Measurements from ENCODE around the gene ARFGEF3. TPM values are rescaled to one million over a fixed set of nuclear protein-coding genes. Genes with fewer than 3 reads are reported as not detected.

The ARFGEF3 gene
- total RNA-seq, 2 experiments from 2014 or later = 0.72 TPM

GRCh38 chr6:138310294-138310693 lies 148.6 kb downstream of the ARFGEF3 start:
- Mint-ChIP-seq H3K4me1 (ENCODE audit: low read depth) (no peaks in the 10 kb centered on the region), H3K9me3 (no peaks in the 10 kb centered on the region), H3K4me3 (no peak overlapping the region), H3K36me3 (ENCODE audit: low read depth) (no peaks in the 10 kb centered on the region), H3K27me3 (ENCODE audit: low read depth) (no peaks in the 10 kb centered on the region), H3K27ac (no peak overlapping the region)
- CTCF ChIA-PET = interaction anchor here (1.1 kb wide), 1 partner anchor 25 kb away, joined by 3 read pairs; no protein-coding TSS in a partner anchor
- intact Hi-C loops (cut with micrococcal nuclease) = no loop called here
- DNase-seq = no peak

- Mint-ChIP-seq H3K27me3 (ENCODE audit: low read depth) (no peaks in the 10 kb centered on the region), H3K4me1 (ENCODE audit: low read depth) (no peaks in the 10 kb centered on the region), H3K9me3 (no peaks in the 10 kb centered on the region), H3K36me3 (ENCODE audit: low read depth) (no peaks in the 10 kb centered on the region), H3K4me3 (no peak overlapping the region), H3K27ac (no peak overlapping the region)
- intact Hi-C loops (cut with micrococcal nuclease) = no loop called here
- DNase-seq = no peak
- CTCF ChIA-PET = no interaction called here
Measured at GRCh38 chr6:138310821-138311220, 149.1 kb downstream of the ARFGEF3 start.

GRCh38 chr6:138311268-138311667 lies 149.5 kb downstream of the ARFGEF3 start:
- CTCF ChIA-PET = no interaction called here
- Mint-ChIP-seq H3K27ac (no peak overlapping the region), H3K36me3 (ENCODE audit: low read depth) (no peaks in the 10 kb centered on the region), H3K4me3 (no peak overlapping the region), H3K4me1 (ENCODE audit: low read depth) (no peaks in the 10 kb centered on the region), H3K27me3 (ENCODE audit: low read depth) (no peaks in the 10 kb centered on the region), H3K9me3 (no peaks in the 10 kb centered on the region)
- DNase-seq = no peak
- intact Hi-C loops (cut with micrococcal nuclease) = no loop called here

GRCh38 chr6:138318741-138319375 lies 157.1 kb downstream of the ARFGEF3 start:
- Mint-ChIP-seq H3K27ac (no peak overlapping the region), H3K27me3 (ENCODE audit: low read depth) (peaks cover 15% of the 10 kb centered on the region), H3K4me3 (no peak overlapping the region), H3K9me3 (no peaks in the 10 kb centered on the region), H3K4me1 (ENCODE audit: low read depth) (no peaks in the 10 kb centered on the region), H3K36me3 (ENCODE audit: low read depth) (no peaks in the 10 kb centered on the region)
- CTCF ChIA-PET = interaction anchor here (0.6 to 0.7 kb wide), 2 partner anchors 175 to 200 kb away, joined by 3 to 7 read pairs; no protein-coding TSS in a partner anchor
- intact Hi-C loops (cut with micrococcal nuclease) = no loop called here
- DNase-seq = no peak

- DNase-seq = no peak
- intact Hi-C loops (cut with micrococcal nuclease) = no loop called here
- Mint-ChIP-seq H3K27ac (no peak overlapping the region), H3K27me3 (ENCODE audit: low read depth) (peaks cover 15% of the 10 kb centered on the region), H3K9me3 (no peaks in the 10 kb centered on the region), H3K36me3 (ENCODE audit: low read depth) (no peaks in the 10 kb centered on the region), H3K4me1 (ENCODE audit: low read depth) (no peaks in the 10 kb centered on the region), H3K4me3 (no peak overlapping the region)
- CTCF ChIA-PET = no interaction called here
Measured at GRCh38 chr6:138321934-138322333, 160.2 kb downstream of the ARFGEF3 start.

- H3K27me3 Mint-ChIP-seq (ENCODE audit: low read depth) = peaks cover 15% of the 10 kb centered on the region
- H3K9me3 Mint-ChIP-seq = no peaks in the 10 kb centered on the region
- H3K4me3 Mint-ChIP-seq = no peak overlapping the region
- no peaks in the 10 kb centered on the region for H3K4me1 Mint-ChIP-seq (ENCODE audit: low read depth)
- CTCF ChIA-PET = interaction anchor here (0.5 kb wide), 1 partner anchor 208 kb away, joined by 4 read pairs; no protein-coding TSS in a partner anchor
- no peak overlapping the region for H3K27ac Mint-ChIP-seq
- no peak for DNase-seq
- intact Hi-C loops (cut with micrococcal nuclease) = no loop called here
- no peaks in the 10 kb centered on the region for H3K36me3 Mint-ChIP-seq (ENCODE audit: low read depth)
Measured at GRCh38 chr6:138323821-138324220, 162.1 kb downstream of the ARFGEF3 start.

- no peak for DNase-seq
- intact Hi-C loops (cut with micrococcal nuclease) = no loop called here
- Mint-ChIP-seq H3K9me3 (no peaks in the 10 kb centered on the region), H3K27me3 (ENCODE audit: low read depth) (peaks cover 2% of the 10 kb centered on the region), H3K36me3 (ENCODE audit: low read depth) (no peaks in the 10 kb centered on the region), H3K4me3 (no peak overlapping the region), H3K4me1 (ENCODE audit: low read depth) (no peaks in the 10 kb centered on the region), H3K27ac (no peak overlapping the region)
- CTCF ChIA-PET = no interaction called here
Measured at GRCh38 chr6:138328210-138328609, 166.5 kb downstream of the ARFGEF3 start.

GRCh38 chr6:138330763-138331162 lies 169.0 kb downstream of the ARFGEF3 start:
- Mint-ChIP-seq H3K36me3 (ENCODE audit: low read depth) (no peaks in the 10 kb centered on the region), H3K27me3 (ENCODE audit: low read depth) (peaks cover 4% of the 10 kb centered on the region), H3K9me3 (no peaks in the 10 kb centered on the region), H3K4me1 (ENCODE audit: low read depth) (no peaks in the 10 kb centered on the region), H3K27ac (no peak overlapping the region), H3K4me3 (no peak overlapping the region)
- intact Hi-C loops (cut with micrococcal nuclease) = no loop called here
- CTCF ChIA-PET = no interaction called here
- DNase-seq = no peak

GRCh38 chr6:138331444-138331843 lies 169.7 kb downstream of the ARFGEF3 start:
- H3K36me3 Mint-ChIP-seq (ENCODE audit: low read depth) = no peaks in the 10 kb centered on the region
- no peaks in the 10 kb centered on the region for H3K9me3 Mint-ChIP-seq
- intact Hi-C loops (cut with micrococcal nuclease) = no loop called here
- CTCF ChIA-PET = no interaction called here
- H3K4me3 Mint-ChIP-seq = no peak overlapping the region
- peaks cover 4% of the 10 kb centered on the region for H3K27me3 Mint-ChIP-seq (ENCODE audit: low read depth)
- DNase-seq = no peak
- H3K4me1 Mint-ChIP-seq (ENCODE audit: low read depth) = no peaks in the 10 kb centered on the region
- H3K27ac Mint-ChIP-seq = no peak overlapping the region

GRCh38 chr6:138331984-138332383 lies 170.2 kb downstream of the ARFGEF3 start:
- Mint-ChIP-seq H3K27ac (no peak overlapping the region), H3K27me3 (ENCODE audit: low read depth) (peaks cover 4% of the 10 kb centered on the region), H3K4me3 (no peak overlapping the region), H3K4me1 (ENCODE audit: low read depth) (no peaks in the 10 kb centered on the region), H3K36me3 (ENCODE audit: low read depth) (no peaks in the 10 kb centered on the region), H3K9me3 (no peaks in the 10 kb centered on the region)
- intact Hi-C loops (cut with micrococcal nuclease) = no loop called here
- CTCF ChIA-PET = interaction anchor here (1.0 kb wide), 1 partner anchor 36 kb away, joined by 3 read pairs; no protein-coding TSS in a partner anchor
- DNase-seq = no peak

- no peaks in the 10 kb centered on the region for H3K4me1 Mint-ChIP-seq (ENCODE audit: low read depth)
- peaks cover 7% of the 10 kb centered on the region for H3K27me3 Mint-ChIP-seq (ENCODE audit: low read depth)
- H3K4me3 Mint-ChIP-seq = no peak overlapping the region
- no peaks in the 10 kb centered on the region for H3K9me3 Mint-ChIP-seq
- DNase-seq = no peak
- no peak overlapping the region for H3K27ac Mint-ChIP-seq
- no peaks in the 10 kb centered on the region for H3K36me3 Mint-ChIP-seq (ENCODE audit: low read depth)
- intact Hi-C loops (cut with micrococcal nuclease) = no loop called here
- CTCF ChIA-PET = no interaction called here
Measured at GRCh38 chr6:138334000-138334399, 172.3 kb downstream of the ARFGEF3 start.

- H3K4me1 Mint-ChIP-seq (ENCODE audit: low read depth) = no peaks in the 10 kb centered on the region
- no peaks in the 10 kb centered on the region for H3K36me3 Mint-ChIP-seq (ENCODE audit: low read depth)
- no peak overlapping the region for H3K4me3 Mint-ChIP-seq
- intact Hi-C loops (cut with micrococcal nuclease) = no loop called here
- no peaks in the 10 kb centered on the region for H3K9me3 Mint-ChIP-seq
- no peak for DNase-seq
- H3K27ac Mint-ChIP-seq = no peak overlapping the region
- H3K27me3 Mint-ChIP-seq (ENCODE audit: low read depth) = peaks cover 7% of the 10 kb centered on the region
- CTCF ChIA-PET = interaction anchor here (0.7 kb wide), 1 partner anchor 289 kb away, joined by 3 read pairs; no protein-coding TSS in a partner anchor
Measured at GRCh38 chr6:138334963-138335362, 173.2 kb downstream of the ARFGEF3 start.

GRCh38 chr6:138336221-138336620 lies 174.5 kb downstream of the ARFGEF3 start:
- DNase-seq = no peak
- intact Hi-C loops (cut with micrococcal nuclease) = no loop called here
- H3K9me3 Mint-ChIP-seq = no peaks in the 10 kb centered on the region
- CTCF ChIA-PET = no interaction called here
- no peaks in the 10 kb centered on the region for H3K4me1 Mint-ChIP-seq (ENCODE audit: low read depth)
- peaks cover 7% of the 10 kb centered on the region for H3K27me3 Mint-ChIP-seq (ENCODE audit: low read depth)
- no peak overlapping the region for H3K4me3 Mint-ChIP-seq
- H3K27ac Mint-ChIP-seq = no peak overlapping the region
- H3K36me3 Mint-ChIP-seq (ENCODE audit: low read depth) = no peaks in the 10 kb centered on the region
